HEK293T (cell line): ENCODE results near the gene SLC39A5.
"Not testable (repeated sequence)": the region's sequence is repeated elsewhere in the genome, so short reads cannot be mapped to it uniquely, and the experiment has no call there.

Experiments used
- CTCF ChIA-PET: fragments of 350-600 bp; formaldehyde crosslinking; extraction: SDS; loops from one replicate; lab custom pipeline; 2021; ENCODE audit warnings: antibody characterized with exemption, inconsistent platforms; lab: Yijun Ruan, JAX
- POLR2A ChIA-PET: fragments of 350-600 bp; formaldehyde crosslinking; extraction: SDS; loops from one replicate; lab custom pipeline; 2020; ENCODE audit warnings: antibody characterized with exemption, inconsistent platforms; lab: Yijun Ruan, JAX
- DNase-seq: peaks from one replicate; pipeline ENCODE4 v3.0.0; 2012; ENCODE audit warnings: mixed read lengths; ENCODE audit errors: extremely low spot score
- ARNT ChIP-seq: fragments of 450-650 bp; IDR thresholded peaks from 2 replicates; pipeline ENCODE4 v1.6.1; 2017; ENCODE audit warnings: mild to moderate bottlenecking
- BHLHE40 ChIP-seq: fragments of 450-650 bp; IDR thresholded peaks from 2 replicates; pipeline ENCODE4 v1.6.1; 2016; ENCODE audit warnings: mild to moderate bottlenecking, moderate library complexity, borderline replicate concordance
- CTBP1 ChIP-seq: fragments of 450-650 bp; IDR thresholded peaks from 2 replicates; pipeline ENCODE4 v1.6.1; 2016; ENCODE audit warnings: borderline replicate concordance
- ELF4 ChIP-seq: fragments of 450-650 bp; IDR thresholded peaks from 2 replicates; pipeline ENCODE4 v1.6.1; 2017; ENCODE audit warnings: antibody characterized with exemption
- FOXA1 ChIP-seq: fragments of 450-650 bp; IDR thresholded peaks from 2 replicates; pipeline ENCODE4 v1.6.1; 2016; ENCODE audit warnings: mild to moderate bottlenecking
- FOXK2 ChIP-seq: fragments of 450-650 bp; IDR thresholded peaks from 2 replicates; pipeline ENCODE4 v1.6.1; 2016; ENCODE audit warnings: mild to moderate bottlenecking
- FOXM1 ChIP-seq: fragments of 450-650 bp; IDR thresholded peaks from 2 replicates; pipeline ENCODE4 v1.6.1; 2017; ENCODE audit warnings: mild to moderate bottlenecking, borderline replicate concordance
- HDGF ChIP-seq: fragments of 450-650 bp; IDR thresholded peaks from 2 replicates; pipeline ENCODE4 v1.6.1; 2017; ENCODE audit warnings: antibody characterized with exemption, borderline replicate concordance
- L3MBTL2 ChIP-seq: fragments of 450-650 bp; conservative IDR thresholded peaks from 2 replicates; pipeline ENCODE4 v1.6.1; 2016; ENCODE audit warnings: mild to moderate bottlenecking
- LEF1 ChIP-seq: fragments of 450-650 bp; IDR thresholded peaks from 2 replicates; pipeline ENCODE4 v1.6.1; 2017; ENCODE audit warnings: mild to moderate bottlenecking, borderline replicate concordance
- NFRKB ChIP-seq: fragments of 450-650 bp; IDR thresholded peaks from 2 replicates; pipeline ENCODE4 v1.6.1; 2016; ENCODE audit warnings: mild to moderate bottlenecking, moderate library complexity
- SP1 ChIP-seq: fragments of 450-650 bp; IDR thresholded peaks from 2 replicates; pipeline ENCODE4 v1.6.1; 2017
- SUZ12 ChIP-seq: fragments of 450-650 bp; IDR thresholded peaks from 2 replicates; pipeline ENCODE4 v1.6.1; 2016; ENCODE audit warnings: mild to moderate bottlenecking
- TARDBP ChIP-seq: fragments of 450-650 bp; IDR thresholded peaks from 2 replicates; pipeline ENCODE4 v1.6.1; 2016
- ZNF384 ChIP-seq: fragments of 450-650 bp; IDR thresholded peaks from 2 replicates; pipeline ENCODE4 v1.6.1; 2016
- TF ChIP-seq, protein P1 (sequence below): fragments of 450-650 bp; IDR thresholded peaks from 2 replicates; pipeline ENCODE4 v1.6.1; 2016

Gene SLC39A5

DNA sequence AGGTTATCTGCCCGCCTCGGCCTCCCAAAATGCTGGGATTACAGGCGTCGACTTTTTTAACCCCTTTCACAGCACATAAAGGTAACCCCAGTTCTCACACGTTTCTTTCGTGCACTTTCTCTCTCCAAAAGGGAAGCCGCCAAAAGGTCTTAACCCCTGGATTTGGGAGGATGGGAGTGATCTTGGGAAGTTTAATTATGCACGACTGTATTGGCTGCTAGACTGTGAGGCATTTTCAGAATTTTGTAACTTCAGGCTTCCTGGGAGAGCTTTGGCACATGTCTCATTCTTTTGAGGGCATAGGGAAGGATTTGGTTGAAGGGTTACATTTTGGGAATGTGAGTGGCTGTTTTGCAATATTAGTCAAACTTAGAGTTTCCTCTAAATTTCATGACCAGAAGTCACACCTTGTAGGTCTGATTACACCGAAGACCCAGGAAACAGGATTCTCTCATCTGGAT is 39.1 kb upstream of the SLC39A5 start:
- no peak for DNase-seq
- TF ChIP-seq, protein P1, sequence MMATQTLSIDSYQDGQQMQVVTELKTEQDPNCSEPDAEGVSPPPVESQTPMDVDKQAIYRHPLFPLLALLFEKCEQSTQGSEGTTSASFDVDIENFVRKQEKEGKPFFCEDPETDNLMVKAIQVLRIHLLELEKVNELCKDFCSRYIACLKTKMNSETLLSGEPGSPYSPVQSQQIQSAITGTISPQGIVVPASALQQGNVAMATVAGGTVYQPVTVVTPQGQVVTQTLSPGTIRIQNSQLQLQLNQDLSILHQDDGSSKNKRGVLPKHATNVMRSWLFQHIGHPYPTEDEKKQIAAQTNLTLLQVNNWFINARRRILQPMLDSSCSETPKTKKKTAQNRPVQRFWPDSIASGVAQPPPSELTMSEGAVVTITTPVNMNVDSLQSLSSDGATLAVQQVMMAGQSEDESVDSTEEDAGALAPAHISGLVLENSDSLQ = no peak
- peak; percentile 83 for TF ChIP-seq L3MBTL2
- ChIA-PET CTCF (interaction anchor here (2.1 kb wide), 1 partner anchor 73 kb away, joined by 7 read pairs; the partner anchor contains the start of gene ZC3H10), POLR2A (interaction anchor here (1.5 to 5.3 kb wide), 4 partner anchors 11 to 72 kb away, joined by 6 to 66 read pairs (median 32); partner anchors contain the start of genes RNF41 and ZC3H10)

DNA sequence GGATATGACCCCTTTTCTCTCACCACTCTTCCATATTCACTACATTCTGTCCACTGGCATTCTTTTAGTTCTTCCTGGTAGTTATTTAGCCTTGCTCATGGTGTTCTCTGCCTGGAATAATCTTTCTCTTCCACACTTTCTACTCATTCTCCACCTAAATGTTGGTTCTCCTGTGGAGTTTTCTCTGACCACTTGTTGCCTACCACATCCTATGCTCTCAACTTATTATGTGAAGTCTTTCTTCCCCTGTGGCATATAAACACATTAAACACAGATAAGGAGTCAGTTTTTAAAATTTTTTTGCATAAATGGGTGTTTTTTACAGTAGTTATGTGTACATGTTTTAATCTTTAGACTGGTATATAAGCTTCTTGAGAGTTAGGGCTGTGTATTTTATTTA is 37.3 kb upstream of the SLC39A5 start:
- CTCF ChIA-PET = interaction anchor here (2.1 kb wide), 1 partner anchor 74 kb away, joined by 7 read pairs; the partner anchor contains the start of gene ZC3H10
- POLR2A ChIA-PET = interaction anchor here (5.3 kb wide), 1 partner anchor 29 kb away, joined by 66 read pairs; the partner anchor contains the start of gene RNF41

DNA sequence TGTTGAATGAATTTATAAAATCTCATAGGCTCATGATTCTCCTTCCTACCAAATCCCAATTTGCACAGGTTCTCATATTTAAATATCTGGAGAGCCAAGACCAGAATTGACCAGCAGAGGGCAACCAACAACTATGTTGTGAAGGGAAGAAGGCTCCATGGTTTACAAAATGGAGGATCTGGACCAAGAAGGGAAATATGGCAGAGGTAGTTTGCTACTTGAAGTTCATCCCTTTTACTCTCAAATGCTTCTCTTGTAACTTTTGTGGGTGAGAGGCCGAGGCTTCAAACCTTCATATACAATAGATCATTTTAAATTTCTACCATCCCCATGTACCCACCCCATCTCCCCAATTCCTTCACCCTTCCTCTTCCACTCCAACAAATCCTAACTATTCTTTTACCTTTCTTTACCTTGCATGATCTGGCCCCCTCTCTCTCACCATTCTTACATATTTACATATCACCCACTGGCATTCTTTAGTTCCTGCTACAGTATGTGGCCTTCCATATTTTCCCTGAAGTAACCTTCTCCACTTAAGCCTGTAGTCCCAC is 36.7 kb upstream of the SLC39A5 start:
- ChIA-PET POLR2A (no interaction called here), CTCF (no interaction called here)
- no peak for TF ChIP-seq FOXM1
- TF ChIP-seq NFRKB = peak; percentile 60
- peak; percentile 64 for DNase-seq

More for the DNA sequence above, 37.3 kb upstream of the SLC39A5 start:
- DNase-seq = no peak
- TF ChIP-seq FOXA1 = no peak
- no peak for TF ChIP-seq NFRKB
- TF ChIP-seq ZNF384 = no peak
- TF ChIP-seq BHLHE40 = no peak
- TF ChIP-seq LEF1 = no peak
- no peak for TF ChIP-seq L3MBTL2
- TF ChIP-seq, protein P1 = no peak
- no peak for TF ChIP-seq ELF4
- TF ChIP-seq SP1 = no peak
- no peak for TF ChIP-seq FOXK2
- no peak for TF ChIP-seq CTBP1

DNA sequence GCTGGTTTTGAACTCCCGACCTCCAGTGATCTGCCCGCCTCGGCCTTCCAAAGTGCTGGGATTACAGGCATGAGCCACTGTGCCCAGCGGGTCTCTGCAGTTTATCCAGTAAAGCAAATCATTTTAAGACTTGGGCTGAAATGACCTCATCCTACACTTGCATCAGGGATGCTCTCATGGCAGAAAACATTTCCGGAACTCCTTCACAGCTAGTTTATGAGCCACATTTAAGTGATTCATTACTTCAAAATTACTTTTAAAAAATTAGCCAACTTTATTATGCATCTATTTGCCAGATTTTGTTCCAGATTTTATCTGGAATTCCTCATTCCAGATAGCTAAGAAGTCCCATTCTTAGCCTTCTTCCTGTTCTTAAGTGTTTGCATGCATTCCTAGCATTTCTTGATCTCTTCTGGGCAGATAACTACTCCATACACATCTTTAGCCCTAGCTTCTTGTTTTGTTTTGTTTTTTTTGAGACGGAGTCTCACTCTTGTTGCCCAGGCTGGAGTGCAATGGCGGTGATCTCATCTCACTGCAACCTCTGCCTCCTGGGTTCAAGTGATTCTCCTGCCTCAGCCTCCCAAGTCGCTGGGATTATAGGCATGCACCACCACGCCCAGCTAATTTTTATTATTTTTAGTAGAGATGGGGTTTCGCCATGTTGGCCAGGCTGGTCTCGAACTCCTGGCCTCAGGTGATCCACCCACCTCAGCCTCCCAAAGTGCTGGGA is 32.9 kb upstream of the SLC39A5 start:
- CTCF ChIA-PET = interaction anchor here (0.7 to 2.2 kb wide), 3 partner anchors 10 to 73 kb away, joined by 4 to 15 read pairs (median 7); partner anchors contain the start of gene RNF41
- DNase-seq = not testable (repeated sequence)
- POLR2A ChIA-PET = interaction anchor here (2.0 kb wide), 1 partner anchor 25 kb away, joined by 12 read pairs; the partner anchor contains the start of gene RNF41

- ChIA-PET CTCF (interaction anchor here (0.7 to 2.2 kb wide), 2 partner anchors 9 to 24 kb away, joined by 3 to 15 read pairs; partner anchors contain the start of gene RNF41), POLR2A (interaction anchor here (1.9 to 2.0 kb wide), 2 partner anchors 24 kb away, joined by 8 to 12 read pairs; partner anchors contain the start of gene RNF41)
- no peak for DNase-seq
- no peak for TF ChIP-seq CTBP1
- TF ChIP-seq HDGF = no peak
- no peak for TF ChIP-seq LEF1
- TF ChIP-seq, protein P1 = no peak
- TF ChIP-seq L3MBTL2 = no peak
- TF ChIP-seq ARNT = no peak
- no peak for TF ChIP-seq NFRKB
- TF ChIP-seq FOXK2 = no peak
- TF ChIP-seq ZNF384 = no peak
- TF ChIP-seq TARDBP = no peak
Observed at GRCh38 chr12:56197921-56198635, 31.8 kb upstream of the SLC39A5 start.

DNA sequence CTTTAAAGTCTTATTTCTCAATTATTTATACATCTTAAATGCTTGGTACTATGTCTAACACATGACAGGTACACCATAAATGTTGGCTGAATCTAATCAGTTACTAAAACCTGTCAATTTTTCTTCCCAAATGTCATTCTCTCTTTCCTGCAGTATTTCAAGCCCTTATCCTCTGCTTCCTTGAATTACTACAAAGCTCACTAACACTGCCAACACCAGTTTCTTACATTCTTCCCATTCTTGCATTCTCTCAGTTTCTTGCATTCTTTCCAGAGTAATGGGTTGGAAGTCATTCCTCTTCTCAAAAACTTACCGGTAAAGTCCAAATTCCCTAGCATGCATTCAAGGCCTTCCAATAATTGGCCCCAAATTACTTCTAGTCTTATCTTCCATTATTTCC is 31.0 kb upstream of the SLC39A5 start:
- DNase-seq = no peak
- POLR2A ChIA-PET = interaction anchor here (1.9 kb wide), 1 partner anchor 23 kb away, joined by 8 read pairs; the partner anchor contains the start of gene RNF41
- TF ChIP-seq LEF1 (no peak), L3MBTL2 (no peak), ZNF384 (no peak), HDGF (no peak), BHLHE40 (no peak), FOXA1 (no peak), NFRKB (no peak), SP1 (no peak), SUZ12 (no peak), TARDBP (no peak), FOXK2 (no peak), FOXM1 (no peak)
- TF ChIP-seq, protein P1 = no peak
- CTCF ChIA-PET = interaction anchor here (0.7 kb wide), 1 partner anchor 23 kb away, joined by 3 read pairs; the partner anchor contains the start of gene RNF41
